Spleen (tissue), 7 donors: ENCODE measurements around the gene DCUN1D5.

Experiments
- CTCF ChIP-seq, 11 experiments: fragments of 200-600 bp in 7 of 11; fragments of 450-650 bp in 4 of 11; sonication (generic) in 4 of 11; IDR thresholded peaks in 8 of 11; conservative IDR thresholded peaks in 3 of 11; 1 replicate in 7 of 11; 2 replicates in 4 of 11; pipeline versions ENCODE4 v1.4.0 to v1.8.0; 2016 to 2021; ENCODE audit warnings: antibody characterized with exemption in 11 of 11, inconsistent platforms in 4 of 11, mild to moderate bottlenecking in 1 of 11
- POLR2A ChIP-seq, 3 donors: fragments of 450-650 bp; IDR thresholded peaks; one replicate each; pipeline ENCODE4 v1.5.1; 2017; ENCODE audit warnings: antibody characterized with exemption in 3 of 3, mild to moderate bottlenecking in 1 of 3
- POLR2AphosphoS5 ChIP-seq, 3 donors: sonication (generic); formaldehyde crosslinking; IDR thresholded peaks; one replicate each; pipeline ENCODE4 v1.5.1; 2017; ENCODE audit warnings: antibody characterized with exemption in 3 of 3
- donor health status: DM: no; HTN: no; CAD: no; lungs with moderate emphysema.
- donor health status: DM: no; HTN: no; CAD: no.
- donor health status: DM: no; HTN: no; CAD: no.

- TF ChIP-seq CTCF (IDR thresholded peaks at IDR 0.05 in 8 of 11, conservative IDR thresholded peaks at IDR 0.05 in 3 of 11) = peak in 9 of 11 experiments; percentile 29 to 68 (median 51)
- no peak for TF ChIP-seq POLR2AphosphoS5 (IDR thresholded peaks at IDR 0.05)
- TF ChIP-seq POLR2A (IDR thresholded peaks at IDR 0.05) = no peak
Measured at GRCh38 chr11:103055221-103055890, 36.6 kb downstream of the DCUN1D5 start.
